HepG2 (cell line): ENCODE data around the gene B4GALT7. TPM values are rescaled to one million over a fixed set of nuclear protein-coding genes. Genes with fewer than 3 reads are reported as not detected.

ENCODE experiments used
- ADNP ChIP-seq: sonication (generic); formaldehyde crosslinking; IDR thresholded peaks from 2 replicates; pipeline ENCODE4 v1.4.0; 2020; ENCODE audit warnings: missing genetic modification reagents
- DMAP1 ChIP-seq: IDR thresholded peaks from 2 replicates; pipeline ENCODE4 v1.6.1; 2016
- ELK4 ChIP-seq: sonication (generic); formaldehyde crosslinking; IDR thresholded peaks from 2 replicates; pipeline ENCODE4 v1.9.0; 2021; ENCODE audit warnings: missing genetic modification reagents, borderline replicate concordance
- FUBP1 ChIP-seq: sonication (generic); formaldehyde crosslinking; IDR thresholded peaks from 2 replicates; pipeline ENCODE4 v1.5.1; 2020; ENCODE audit warnings: missing genetic modification reagents, mild to moderate bottlenecking, borderline replicate concordance
- HINFP ChIP-seq: sonication (generic); formaldehyde crosslinking; IDR thresholded peaks from 2 replicates; pipeline ENCODE4 v1.4.0; 2020; ENCODE audit warnings: low read depth, mild to moderate bottlenecking, missing genetic modification reagents
- HNRNPLL ChIP-seq: fragments of 200-400 bp; formaldehyde crosslinking; IDR thresholded peaks from 2 replicates; pipeline ENCODE4 v1.6.1; 2017; ENCODE audit warnings: mild to moderate bottlenecking, low read depth, low read length; ENCODE audit not compliant: poor library complexity, severe bottlenecking
- ISL2 ChIP-seq: sonication (generic); formaldehyde crosslinking; IDR thresholded peaks from 2 replicates; pipeline ENCODE4 v1.5.0; 2020; ENCODE audit warnings: missing genetic modification reagents
- KMT2A ChIP-seq: sonication (generic); formaldehyde crosslinking; IDR thresholded peaks from 2 replicates; pipeline ENCODE4 v1.4.0; 2020; ENCODE audit warnings: missing genetic modification reagents
- MAX ChIP-seq: IDR thresholded peaks from 2 replicates; pipeline ENCODE4 v1.6.1; 2012; ENCODE audit warnings: inconsistent platforms
- MXD4 ChIP-seq: IDR thresholded peaks from 2 replicates; pipeline ENCODE4 v1.6.1; 2016; ENCODE audit warnings: mild to moderate bottlenecking, missing biosample characterization, missing genetic modification reagents
- NFAT5 ChIP-seq: sonication (generic); formaldehyde crosslinking; IDR thresholded peaks from 2 replicates; pipeline ENCODE4 v1.4.0; 2020; ENCODE audit warnings: missing genetic modification reagents
- NONO ChIP-seq, 2 experiments: fragments of 450-650 bp in 1 of 2; sonication (generic) in 1 of 2; formaldehyde crosslinking in 1 of 2; IDR thresholded peaks in 1 of 2; conservative IDR thresholded peaks in 1 of 2; 2 replicates each; pipeline versions ENCODE4 v1.6.1 to v1.8.0; 2017 to 2022; ENCODE audit warnings: mild to moderate bottlenecking in 1 of 2, missing genetic modification reagents in 1 of 2, moderate library complexity in 1 of 2
- NR3C1 ChIP-seq: sonication (generic); formaldehyde crosslinking; IDR thresholded peaks from 2 replicates; pipeline ENCODE4 v1.4.0; 2020; ENCODE audit warnings: missing genetic modification reagents
- SP1 ChIP-seq, 2 experiments: fragments of 450-650 bp in 1 of 2; sonication (generic) in 1 of 2; formaldehyde crosslinking in 1 of 2; IDR thresholded peaks; 2 replicates each; pipeline versions ENCODE4 v1.4.0 to v1.6.1; 2016 to 2020; ENCODE audit warnings: missing genetic modification reagents in 1 of 2
- ZEB1 ChIP-seq: IDR thresholded peaks from 2 replicates; pipeline ENCODE4 v1.6.1; 2012; ENCODE audit warnings: mild to moderate bottlenecking, low read depth, inconsistent platforms; ENCODE audit not compliant: insufficient replicate concordance
- ZFY ChIP-seq: sonication (generic); formaldehyde crosslinking; IDR thresholded peaks from 2 replicates; pipeline ENCODE4 v1.4.0; 2020; ENCODE audit warnings: missing genetic modification reagents
- ZNF350 ChIP-seq: sonication (generic); formaldehyde crosslinking; IDR thresholded peaks from 2 replicates; pipeline ENCODE4 v1.4.0; 2020; ENCODE audit warnings: mild to moderate bottlenecking, low read depth, missing genetic modification reagents, borderline replicate concordance
- ZSCAN31 ChIP-seq: sonication (generic); formaldehyde crosslinking; IDR thresholded peaks from 2 replicates; pipeline ENCODE4 v1.5.0; 2020; ENCODE audit warnings: low read depth, mild to moderate bottlenecking, missing genetic modification reagents
- polyA plus RNA-seq, 8 experiments: library from polyadenylated mRNA; depleted of rRNA in 3 of 8; stranded (reverse) in 7 of 8; unstranded in 1 of 8; fragments of >200 nt; fragmentation: Illumina TruSeq in 4 of 8; extraction: Trizol in 4 of 8; gene quantifications; 2 replicates each; pipeline versions ENCODE4 v1.2.1 to v1.2.3, GENCODE V29; 2011 to 2016; ENCODE audit warnings: low read depth in 4 of 8, missing spikeins in 1 of 8, mixed read lengths in 1 of 8; ENCODE audit not compliant: insufficient read depth in 1 of 8
- total RNA-seq, 5 experiments: library from RNA; depleted of rRNA; stranded (reverse); fragments of >200 nt; fragmentation: Illumina TruSeq; extraction: Trizol; gene quantifications; 2 replicates each; pipeline ENCODE4 v1.2.3, GENCODE V29; 2016; ENCODE audit warnings: low read depth in 1 of 5

The B4GALT7 gene
- total and polyA plus RNA-seq, 2 of the 13 experiments (the other 11 are each of a cell fraction or from before 2014, with no cell fraction given): 16.4 to 20.5 TPM

- TF ChIP-seq KMT2A: peak; percentile 68
- TF ChIP-seq ZNF350: no peak
- TF ChIP-seq ADNP (CRISPR knock-in tag): no peak
- peak; percentile 82 for TF ChIP-seq ZFY (CRISPR knock-in tag)
- no peak for TF ChIP-seq NR3C1 (CRISPR knock-in tag)
- TF ChIP-seq MAX: peak; percentile 73; the same call in 1 of the 2 replicates
- TF ChIP-seq ZSCAN31 (CRISPR knock-in tag): peak; percentile 59
- no peak for TF ChIP-seq FUBP1 (CRISPR knock-in tag)
- peak; percentile 50 for TF ChIP-seq HNRNPLL
- peak; percentile 89 for TF ChIP-seq ZEB1
- TF ChIP-seq MXD4 (CRISPR knock-in tag): peak; percentile 72
- peak; percentile 37; the same call in 1 of the 2 replicates for TF ChIP-seq ISL2 (CRISPR knock-in tag)
- TF ChIP-seq NFAT5: no peak
- 0 out of 2 replicates have a peak, but pooled peaks have one; percentile 35 for TF ChIP-seq ELK4 (CRISPR knock-in tag)
- no peak; the same call in 1 of the 2 replicates for TF ChIP-seq HINFP (CRISPR knock-in tag)
- TF ChIP-seq SP1 (IDR thresholded peaks at IDR 0.05): no peak
- TF ChIP-seq SP1 (CRISPR knock-in tag; IDR thresholded peaks at IDR 0.05): no peak
- TF ChIP-seq DMAP1 (CRISPR knock-in tag): peak; percentile 86; the same call in 1 of the 2 replicates
- TF ChIP-seq NONO (IDR thresholded peaks at IDR 0.05): no peak
- TF ChIP-seq NONO (CRISPR knock-in tag; conservative IDR thresholded peaks at IDR 0.05): peak; percentile 81
Observed at GRCh38 chr5:177592010-177592834, 7.7 kb upstream of the B4GALT7 start, which contains the start of gene TMED9 (continued).
